HG02610 (cell line): ENCODE measurements around the gene PCLAF.
"Not testable (repeated sequence)": the region's sequence is repeated elsewhere in the genome, so short reads cannot be mapped to it uniquely, and the experiment has no call there.

Source experiments
- ATAC-seq: cut with Tn5 transposase; IDR thresholded peaks from one replicate; pipeline ENCODE4 v1.9.1; 2021; ENCODE audit warnings: mild to moderate bottlenecking, moderate library complexity; ENCODE audit not compliant: unreplicated experiment

Gene PCLAF

DNA sequence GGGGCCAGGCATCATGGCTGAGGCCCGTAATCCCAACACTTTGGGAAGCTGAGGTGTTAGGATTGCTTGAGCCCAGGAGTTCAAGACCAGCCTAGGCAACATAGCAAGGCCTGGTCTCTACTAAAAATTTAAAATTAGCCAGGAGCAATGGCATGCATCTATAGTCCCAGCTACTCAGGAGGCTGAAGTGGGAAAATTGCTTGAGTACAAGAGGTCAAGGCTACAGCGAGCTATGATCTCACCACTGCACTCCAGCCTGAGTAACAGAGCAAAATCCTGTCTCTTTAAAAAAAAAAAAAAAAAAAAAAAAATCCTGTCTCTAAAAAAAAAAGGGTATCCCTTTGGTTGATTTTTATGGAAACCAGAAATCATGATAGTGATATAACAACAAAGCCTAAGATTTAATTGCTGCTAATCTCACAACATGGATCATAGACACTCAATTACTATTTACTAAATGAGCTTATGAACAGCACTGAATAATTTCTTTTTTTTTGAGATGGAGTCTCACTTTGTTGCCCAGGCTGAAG lies 12.1 kb downstream of the PCLAF start:
- no peak for ATAC-seq

DNA sequence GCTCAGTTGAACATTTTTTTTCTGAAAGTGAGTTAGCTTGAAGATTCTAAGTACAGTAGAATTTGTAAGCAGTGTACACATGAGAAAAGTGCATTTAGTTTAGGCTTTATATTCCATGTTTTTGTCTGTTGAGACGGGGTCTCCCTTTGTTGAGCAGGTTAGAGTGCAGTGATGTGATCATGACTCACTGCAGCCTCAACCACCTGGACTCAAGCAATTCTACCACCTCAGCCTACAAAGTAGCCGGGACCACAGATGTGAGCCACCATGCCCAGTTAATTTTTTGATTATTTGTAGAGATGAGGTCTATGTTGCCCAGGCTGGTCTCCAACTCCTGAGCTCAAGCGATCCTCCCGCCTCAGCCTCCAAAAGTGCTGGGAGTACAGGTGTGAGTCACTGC lies 20.0 kb downstream of the PCLAF start:
- no peak for ATAC-seq

DNA sequence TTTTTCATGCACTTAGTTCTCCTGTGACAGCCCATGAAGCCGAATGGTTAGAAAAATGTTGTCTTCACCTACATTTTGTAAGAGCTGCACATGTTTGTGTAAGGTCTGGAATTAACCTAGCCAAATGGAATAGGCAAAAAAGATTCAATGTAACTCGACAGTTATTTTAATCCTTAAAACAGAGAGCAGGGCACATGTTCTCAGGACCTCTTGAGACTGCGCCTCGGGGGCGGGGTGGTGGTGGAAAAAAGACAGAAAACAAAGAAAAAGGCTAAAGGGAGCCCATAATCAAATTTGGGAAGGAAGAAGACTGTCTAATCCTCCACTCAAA lies 24.6 kb downstream of the PCLAF start:
- ATAC-seq, result no peak

DNA sequence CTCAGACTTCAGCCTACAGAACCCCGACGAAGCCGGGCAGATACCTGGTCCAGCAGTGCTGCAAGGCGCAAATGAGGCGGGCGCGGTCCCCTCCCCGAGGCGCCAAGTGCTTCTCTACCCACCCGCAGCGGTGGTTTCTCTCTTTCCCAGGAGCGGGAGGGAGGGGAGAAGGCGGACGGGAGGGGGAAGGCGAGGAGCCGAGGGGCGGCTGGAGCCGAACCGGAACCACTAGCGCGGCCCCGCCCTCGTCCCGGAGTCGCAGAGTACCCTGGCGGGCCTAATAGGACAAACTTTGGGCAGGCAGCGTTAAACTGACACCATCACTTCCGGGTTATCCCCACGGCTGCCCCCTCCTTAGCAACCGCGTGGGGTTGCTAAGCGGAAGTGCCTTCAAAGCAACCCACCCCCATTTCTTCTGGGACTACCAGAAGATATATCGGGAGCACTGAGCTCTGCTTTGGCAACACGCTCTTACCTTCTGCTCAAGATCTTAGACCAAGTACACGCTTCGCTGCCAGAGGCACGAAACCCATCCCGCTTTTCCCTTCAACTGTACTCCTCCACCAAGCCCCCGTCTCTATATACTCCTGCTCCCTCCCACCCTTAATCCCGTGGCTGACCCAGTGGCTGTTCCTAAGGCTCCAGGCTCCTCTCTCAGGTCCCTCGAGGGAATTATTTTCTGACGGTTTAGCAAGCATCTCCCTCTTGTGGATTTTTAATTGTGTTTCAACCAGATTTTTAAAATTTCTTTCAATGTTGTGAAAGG lies 25.1 kb downstream of the PCLAF start, which contains the start of gene CSNK1G1:
Gene CSNK1G1 (minus strand): TSS at position 230 of the 766 bp plus-strand sequence. CDS start 55,674 bp downstream, outside the sequence.
- peak; percentile 98 for ATAC-seq

DNA sequence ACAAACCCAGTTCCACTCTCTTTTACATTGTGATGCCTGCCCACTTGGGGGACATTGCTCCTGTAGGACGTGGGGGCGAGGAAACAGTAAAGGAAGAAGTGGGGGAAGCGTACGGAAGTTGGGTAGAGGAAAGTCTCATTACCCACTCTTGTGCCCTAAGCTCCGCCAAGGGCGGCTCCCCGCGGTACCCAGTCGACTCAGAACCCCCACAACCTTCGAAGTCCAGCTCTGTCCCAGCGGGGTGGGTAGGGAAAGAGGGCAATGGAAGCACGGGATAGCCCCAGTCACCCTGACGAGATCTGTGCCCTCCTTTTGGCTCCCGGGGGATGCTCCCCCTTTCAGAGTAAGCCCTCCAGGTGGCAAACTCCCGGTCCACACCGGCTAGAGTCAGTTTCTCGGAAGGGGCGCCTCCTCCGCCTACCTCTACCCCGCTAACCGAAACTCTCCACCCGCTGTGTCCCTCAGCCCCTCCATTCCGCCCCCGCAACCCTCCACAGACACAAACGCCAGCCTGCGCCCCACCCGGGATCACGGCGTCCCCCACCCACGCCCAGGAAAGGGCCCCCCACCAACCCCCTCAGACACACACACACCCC lies 25.8 kb downstream of the PCLAF start:
- ATAC-seq, result peak; percentile 14

DNA sequence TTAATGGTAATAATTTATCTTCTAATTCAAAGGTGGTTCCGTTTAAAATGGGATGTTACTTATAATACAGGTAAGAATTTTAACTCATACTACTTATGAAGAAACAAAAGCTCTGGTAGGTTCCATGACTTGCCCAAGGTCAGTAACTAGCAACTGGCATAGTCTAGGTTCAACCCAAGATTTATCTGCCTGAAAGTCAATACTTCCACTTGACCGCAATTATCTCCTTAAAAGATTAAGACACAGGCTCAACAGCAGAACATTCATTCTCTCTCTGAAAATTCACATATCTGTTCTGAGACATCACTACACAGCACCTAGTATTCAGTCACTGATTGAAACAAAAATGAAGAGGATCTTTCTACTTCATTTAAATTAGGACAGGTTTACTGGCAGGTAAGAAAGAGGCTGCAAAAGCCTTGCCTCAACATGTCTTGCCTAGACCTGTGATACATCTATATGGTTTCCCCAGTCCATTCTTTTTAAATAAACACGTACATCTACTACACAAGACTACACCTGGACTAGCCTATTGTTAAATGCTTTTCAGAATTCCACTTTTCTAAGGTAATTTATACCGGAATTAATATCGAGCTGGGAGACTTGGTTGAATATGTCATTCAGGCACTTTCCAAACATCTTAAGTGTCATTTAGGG lies 26.4 kb downstream of the PCLAF start:
- no peak for ATAC-seq

DNA sequence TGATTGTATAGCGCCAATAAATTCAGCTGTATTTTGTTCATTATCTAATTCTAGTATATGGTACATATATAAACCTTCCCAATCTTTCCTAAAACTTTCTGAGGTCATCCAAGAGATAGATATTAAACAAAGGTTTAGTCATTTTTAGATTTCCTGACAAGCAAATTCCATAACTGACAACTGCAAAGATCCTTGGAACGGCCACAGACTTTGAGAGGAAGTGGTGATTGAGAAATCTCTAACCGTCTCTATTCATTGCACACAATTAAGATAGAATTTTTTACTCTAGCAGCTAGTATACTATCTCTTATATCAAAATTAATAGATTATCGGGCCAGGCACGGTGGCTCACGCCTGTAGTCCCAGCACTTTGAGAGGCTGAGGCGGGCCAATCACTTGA lies 30.0 kb downstream of the PCLAF start:
- no peak for ATAC-seq

DNA sequence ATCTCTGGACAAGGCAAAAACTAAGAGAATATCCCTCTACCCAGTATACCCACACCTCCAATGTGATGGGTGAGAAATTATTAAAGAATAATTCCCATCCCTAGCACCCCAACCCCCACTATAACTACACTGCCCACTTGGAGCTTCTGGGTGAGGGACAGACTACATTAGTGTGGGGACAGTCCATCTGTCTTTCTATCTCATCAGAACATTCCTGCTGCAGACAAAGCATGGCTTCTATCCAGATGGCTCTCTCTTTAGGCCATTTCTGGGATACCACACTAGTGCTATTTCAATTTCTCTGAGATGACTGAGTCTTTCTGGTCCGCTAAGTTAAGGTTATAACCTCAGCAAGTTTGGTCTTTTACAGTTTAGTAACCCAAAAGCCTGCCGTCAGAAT lies 31.9 kb downstream of the PCLAF start:
- no peak for ATAC-seq

DNA sequence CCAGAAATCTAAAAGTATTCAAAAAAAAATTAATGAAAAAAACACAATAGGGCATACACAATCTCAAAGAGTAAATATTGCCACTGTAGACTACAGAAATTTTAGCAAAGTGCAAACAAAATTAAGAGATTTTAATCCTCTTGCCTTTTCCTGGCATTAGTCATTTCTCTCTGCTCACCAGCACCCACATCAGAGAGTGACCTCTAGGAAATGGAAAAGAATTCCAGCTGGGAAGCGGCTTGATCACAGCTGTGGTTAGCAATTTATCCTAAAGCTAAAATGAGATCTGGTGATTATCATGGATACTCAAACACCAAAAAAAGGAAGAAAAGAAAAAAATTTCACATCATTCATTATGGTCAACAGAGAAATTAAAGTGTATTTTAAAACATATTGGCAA lies 32.8 kb downstream of the PCLAF start:
- ATAC-seq, result no peak

DNA sequence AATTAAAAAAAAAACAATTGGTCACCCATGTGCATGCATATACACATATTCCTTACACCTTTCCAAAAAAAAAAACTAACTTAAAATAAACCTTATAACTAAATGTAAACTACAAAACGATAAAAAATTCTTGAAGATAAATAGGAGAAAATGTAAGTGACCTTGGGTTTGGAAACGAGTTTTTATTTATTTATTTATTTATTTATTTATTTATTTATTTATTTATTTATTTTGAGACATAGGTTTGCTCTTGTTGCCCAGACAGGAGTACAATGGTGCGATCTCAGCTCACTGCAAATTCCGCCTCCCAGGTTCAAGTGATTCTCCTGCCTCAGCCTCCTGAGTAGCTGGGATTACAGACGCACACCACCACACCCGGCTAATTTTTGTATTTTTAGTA lies 35.0 kb downstream of the PCLAF start:
- ATAC-seq, result not testable (repeated sequence)

DNA sequence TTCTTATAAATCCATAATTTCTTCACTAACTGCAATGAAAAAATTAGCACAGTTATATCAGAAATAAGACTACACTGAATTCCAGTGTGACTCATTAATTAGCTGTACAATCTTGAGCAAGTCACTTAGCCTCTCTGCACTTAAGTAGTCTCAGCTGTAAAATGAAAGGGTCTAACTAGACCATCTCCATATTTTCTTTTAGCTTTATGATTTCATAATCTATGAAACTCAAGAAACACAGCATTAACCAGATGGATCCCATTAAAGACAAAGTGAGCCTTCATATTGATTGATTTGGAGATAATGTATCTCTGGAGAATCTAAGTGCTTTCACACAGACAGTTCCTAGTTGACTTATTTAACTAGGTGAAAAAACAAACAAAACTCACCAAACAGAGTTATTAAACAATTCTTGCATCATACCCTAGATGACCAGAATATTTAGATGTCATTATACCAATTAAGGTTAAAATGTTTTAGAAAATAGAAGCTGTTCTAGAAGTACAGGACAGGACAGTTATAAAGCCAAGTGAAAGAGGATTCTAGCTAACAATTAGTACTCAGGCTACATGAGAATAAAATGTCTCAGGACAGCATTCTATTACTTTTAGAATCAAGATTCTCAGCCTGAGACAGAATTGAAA lies 36.5 kb downstream of the PCLAF start:
- no peak for ATAC-seq

DNA sequence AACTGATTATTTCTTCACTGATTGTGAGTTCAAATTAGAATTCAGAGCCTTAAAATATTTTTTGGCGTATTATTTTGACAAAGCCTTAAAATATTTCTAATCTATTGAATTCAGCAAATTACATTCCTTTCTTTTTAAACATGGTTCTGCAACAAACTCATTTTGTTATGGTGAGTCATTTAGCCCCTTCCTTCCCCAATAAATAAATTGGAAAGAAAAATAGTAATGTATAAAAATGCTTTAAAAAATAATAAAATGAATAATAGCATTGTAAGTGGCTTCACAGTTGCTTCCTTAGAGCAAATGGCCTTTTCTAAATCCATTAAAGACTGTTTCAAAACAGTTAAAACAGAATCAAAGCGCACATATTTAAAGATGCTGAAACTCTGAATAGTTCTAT lies 37.4 kb downstream of the PCLAF start:
- no peak for ATAC-seq

DNA sequence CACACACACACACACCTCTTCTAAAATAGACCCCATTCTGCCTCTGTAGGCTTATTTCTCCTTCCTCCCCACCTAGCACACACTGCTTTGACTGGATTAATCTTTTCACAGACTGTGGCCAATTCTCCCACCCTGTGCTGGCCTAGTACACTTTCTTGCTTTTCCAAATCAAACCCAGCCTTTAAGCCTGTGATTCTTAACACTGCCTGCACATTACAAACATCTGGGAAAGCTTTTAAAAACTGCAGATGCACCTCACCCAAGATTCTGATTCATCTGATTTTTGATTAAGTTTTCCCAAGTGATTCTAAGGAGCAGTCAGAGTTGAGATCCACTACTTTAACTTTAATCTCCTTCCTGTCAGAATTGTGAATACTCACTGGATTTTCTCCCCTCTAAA lies 38.0 kb downstream of the PCLAF start:
- no peak for ATAC-seq

DNA sequence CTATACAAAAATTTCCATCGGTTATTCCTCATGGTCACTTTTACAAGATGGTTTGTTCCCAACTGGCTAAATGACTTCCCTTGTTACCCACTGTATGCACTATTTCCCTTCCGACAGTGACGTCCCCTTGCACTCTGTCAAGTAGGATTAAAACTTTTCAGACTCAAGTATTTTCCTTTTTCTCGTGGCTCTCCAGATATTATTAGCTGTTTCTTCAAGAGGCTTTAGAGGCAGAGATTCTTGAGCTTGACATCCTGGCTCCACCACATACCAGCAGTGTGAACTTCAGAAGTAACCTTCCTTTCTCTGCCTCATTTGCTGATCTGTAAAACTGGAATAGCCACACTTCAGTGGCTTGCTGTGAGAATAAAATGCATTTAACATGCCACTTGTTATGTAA lies 39.3 kb downstream of the PCLAF start:
- ATAC-seq, result no peak

DNA sequence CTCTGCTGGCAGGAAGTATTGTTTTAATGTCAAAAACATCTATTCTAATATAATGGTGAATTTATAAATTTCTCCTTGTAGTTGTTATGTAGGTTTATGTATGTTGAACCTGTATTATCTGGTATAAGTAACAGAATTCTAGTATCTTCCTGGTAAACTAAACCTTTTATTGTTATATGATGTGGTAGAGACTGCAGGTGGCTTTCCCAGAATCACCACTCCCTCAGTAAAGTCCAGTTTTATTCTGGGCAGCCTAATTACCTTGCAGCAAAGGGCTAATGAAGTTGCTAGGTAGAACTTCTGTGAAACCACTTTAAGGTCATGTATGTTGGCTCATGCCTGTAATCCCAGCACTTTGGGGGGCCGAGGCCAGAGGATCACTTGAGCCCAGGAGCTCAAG lies 40.9 kb downstream of the PCLAF start:
- no peak for ATAC-seq

DNA sequence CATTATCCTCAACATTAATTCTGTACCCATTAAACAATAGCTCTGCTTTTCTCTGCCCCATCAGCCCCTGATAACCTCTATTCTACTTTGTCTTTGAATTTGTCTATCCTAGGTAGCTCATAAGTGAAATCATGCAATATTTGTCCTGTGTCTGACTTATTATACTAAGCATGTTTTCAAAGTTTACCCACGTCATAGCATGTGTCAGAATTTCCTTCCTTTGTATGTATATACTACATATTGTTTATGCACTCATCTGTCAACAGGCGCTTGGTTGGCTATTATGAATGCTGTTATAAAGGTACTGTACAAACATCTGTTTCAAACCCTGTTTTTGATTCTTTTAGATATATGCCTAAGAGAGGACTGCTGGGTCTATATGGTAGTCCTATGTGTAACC lies 43.5 kb downstream of the PCLAF start:
- no peak for ATAC-seq

DNA sequence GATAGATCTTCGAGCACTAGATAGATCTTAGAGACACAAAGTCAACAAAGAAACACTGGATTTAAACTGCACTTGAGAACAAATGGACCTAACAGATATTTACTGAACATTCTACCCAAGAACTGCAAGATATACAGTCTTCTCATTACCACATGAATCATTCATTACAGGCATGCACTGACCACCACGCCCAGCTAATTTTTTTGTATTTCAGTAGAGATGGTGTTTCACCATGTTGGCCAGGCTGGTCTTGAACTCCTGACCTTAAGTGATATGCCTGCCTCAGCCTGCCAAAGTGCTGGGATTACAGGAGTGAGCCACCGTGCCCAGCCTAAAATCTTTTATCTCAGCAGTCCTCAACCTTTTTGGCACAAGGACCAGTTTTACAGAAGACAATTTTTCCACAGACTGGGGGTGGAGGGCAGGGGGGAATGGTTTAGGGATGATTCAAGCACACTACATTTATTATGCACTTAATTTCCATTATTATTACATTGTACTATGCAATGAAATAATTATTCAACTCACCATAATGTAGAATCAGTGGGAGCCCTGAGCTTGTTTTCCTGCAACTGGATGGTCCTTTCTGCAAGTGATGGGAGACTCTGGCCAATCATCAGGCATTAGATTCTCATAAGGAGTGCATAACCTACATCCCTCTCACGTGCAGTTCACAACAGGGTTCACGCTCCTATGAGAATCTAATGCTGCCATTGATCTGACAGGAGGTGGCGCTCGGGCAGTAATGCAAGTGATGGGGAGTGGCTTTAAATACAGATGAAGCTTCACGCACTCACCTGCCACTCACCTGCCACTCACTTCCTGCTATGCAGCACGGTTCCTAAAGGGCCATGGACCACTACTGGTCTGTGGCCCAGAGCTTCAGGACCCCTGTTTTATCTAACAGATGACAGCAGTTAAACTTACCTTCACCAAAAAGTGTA lies 47.0 kb downstream of the PCLAF start:
- no peak for ATAC-seq

DNA sequence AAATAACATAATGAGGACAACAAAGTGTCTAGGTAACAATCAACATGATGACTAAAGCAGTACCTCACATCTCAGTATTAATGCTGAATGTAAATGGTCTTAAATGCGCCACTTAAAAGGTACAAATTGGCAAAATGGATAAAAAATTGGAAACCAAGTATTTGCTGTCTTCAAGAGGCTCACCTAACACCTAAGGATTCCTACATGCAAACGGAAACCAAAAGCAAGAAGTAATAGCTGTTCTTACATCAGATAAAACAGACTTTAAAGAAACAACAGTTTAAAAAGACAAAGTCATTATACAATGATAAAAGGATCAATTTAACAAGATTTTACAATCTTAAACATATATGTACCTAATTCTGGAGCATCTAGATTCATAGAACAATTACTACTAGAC lies 47.7 kb downstream of the PCLAF start:
- ATAC-seq, result no peak

DNA sequence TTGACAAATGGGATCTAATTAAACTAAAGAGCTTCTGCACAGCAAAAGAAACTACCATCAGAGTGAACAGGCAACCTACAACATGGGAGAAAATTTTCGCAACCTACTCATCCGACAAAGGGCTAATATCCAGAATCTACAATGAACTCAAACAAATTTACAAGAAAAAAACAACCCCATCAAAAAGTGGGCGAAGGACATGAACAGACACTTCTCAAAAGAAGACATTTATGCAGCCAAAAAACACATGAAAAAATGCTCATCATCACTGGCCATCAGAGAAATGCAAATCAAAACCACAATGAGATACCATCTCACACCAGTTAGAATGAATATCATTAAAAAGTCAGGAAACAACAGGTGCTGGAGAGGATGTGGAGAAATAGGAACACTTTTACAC lies 49.6 kb downstream of the PCLAF start:
- not testable (repeated sequence) for ATAC-seq

DNA sequence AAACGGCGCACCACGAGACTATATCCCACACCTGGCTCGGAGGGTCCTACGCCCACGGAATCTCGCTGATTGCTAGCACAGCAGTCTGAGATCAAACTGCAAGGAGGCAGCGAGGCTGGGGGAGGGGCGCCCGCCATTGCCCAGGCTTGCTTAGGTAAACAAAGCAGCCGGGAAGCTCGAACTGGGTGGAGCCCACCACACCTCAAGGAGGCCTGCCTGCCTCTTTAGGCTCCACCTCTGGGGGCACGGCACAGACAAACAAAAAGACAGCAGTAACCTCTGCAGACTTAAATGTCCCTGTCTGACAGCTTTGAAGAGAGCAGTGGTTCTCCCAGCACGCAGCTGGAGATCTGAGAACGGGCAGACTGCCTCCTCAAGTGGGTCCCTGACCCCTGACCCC lies 54.3 kb downstream of the PCLAF start:
- ATAC-seq, result not testable (repeated sequence)
